NCI-H526 treated with DMSO at 0.1 percent for 48 hours (cell line): ENCODE results near the gene FZD2.
A peak's percentile ranks its signal among the peaks of the same experiment; 100 is the strongest.
"Not testable (repeated sequence)": the region's sequence is repeated elsewhere in the genome, so short reads cannot be mapped to it uniquely, and the experiment has no call there.

Experiments
- DNase-seq: peaks from one replicate; lab custom pipeline; 2025; lab: John Stamatoyannopoulos, UW

Gene FZD2

DNA sequence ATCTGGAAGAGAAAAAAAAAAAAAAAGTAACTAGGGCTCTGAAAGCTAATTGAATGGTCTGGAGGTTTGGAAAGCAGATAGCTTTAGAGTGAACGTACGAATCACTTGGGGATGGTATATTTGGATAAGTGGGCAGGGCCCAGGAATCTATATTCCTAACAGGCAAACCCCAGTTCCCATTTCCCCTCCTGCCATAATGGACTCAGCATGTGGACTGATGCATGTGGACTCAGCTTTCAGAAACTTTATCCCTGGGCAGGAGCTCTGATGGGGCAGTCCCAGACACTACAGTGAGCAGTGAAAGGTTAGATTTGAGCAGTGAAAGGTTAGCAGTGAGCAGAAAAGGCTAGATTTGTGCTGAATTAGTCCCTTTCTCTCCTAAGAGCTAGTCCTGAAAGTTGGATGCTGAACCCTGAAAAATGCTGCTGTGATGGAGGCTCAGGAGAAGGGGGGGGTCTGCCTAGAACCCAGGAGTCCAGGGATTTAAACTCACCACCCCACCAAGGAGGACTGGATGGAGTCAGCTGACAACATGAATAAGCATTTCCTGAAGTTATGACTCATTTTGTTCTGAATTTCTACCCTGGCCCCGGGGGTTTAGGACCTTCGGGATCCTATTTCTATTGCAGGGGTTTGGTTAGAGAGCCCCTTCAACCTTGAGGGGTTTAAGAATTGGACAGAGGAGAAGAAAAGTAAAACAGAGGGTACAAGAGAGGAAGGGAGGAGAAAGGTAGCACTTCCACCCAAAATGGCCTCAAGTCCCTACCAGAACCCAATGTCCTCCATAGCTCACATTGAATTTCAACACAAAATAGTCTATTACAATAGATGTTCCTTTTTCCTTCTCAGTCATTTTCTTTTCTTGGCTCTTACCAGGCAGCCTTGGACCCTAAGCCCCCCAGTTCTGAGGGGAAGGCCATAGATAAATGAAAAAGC is 10.3 kb upstream of the FZD2 start:
- DNase-seq: no peak

- no peak for DNase-seq
Observed at GRCh38 chr17:44547625-44548267, 9.5 kb upstream of the FZD2 start.

- DNase-seq: no peak
Observed at GRCh38 chr17:44548376-44549230, 8.7 kb upstream of the FZD2 start.

GRCh38 chr17:44549686-44550085 is 7.6 kb upstream of the FZD2 start:
- no peak for DNase-seq

DNA sequence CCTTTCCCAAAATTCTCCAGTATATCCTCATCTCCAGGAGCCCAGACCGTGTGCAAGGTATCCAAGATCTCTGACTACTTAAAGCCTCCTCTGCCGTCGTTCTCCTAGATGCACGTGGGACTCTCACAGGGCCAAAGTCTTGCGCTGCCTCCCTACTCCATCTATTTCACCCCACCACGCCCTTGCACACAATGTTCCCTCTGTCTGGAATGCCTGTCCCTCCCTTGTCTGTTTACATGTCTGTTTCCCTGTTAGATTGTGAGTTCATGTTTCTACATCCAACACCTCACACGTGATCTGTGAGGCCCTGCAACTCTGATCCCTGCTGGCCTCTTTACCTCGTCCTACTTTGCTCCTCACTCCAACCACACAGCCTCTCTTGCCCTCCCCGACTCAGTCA is 4.9 kb upstream of the FZD2 start:
- no peak for DNase-seq

DNA sequence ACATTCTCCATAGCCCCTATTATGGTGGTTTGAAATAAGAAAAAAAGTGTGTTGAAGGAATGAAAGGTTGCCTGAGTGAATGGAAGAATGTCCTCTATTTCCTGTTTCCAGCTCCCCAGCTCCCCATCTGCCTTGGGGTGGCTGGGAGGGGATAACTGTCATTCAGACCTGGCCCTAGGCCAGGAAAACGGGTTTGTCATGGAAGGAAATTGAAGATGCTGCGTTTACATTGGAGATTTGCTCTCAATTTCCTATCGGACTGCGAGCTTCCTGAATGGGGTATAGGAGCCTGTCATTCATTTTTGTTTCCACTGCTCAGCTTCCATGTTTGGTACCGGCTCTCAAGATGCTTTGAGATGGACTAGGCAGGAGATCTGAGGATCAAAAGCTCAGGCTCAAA is 2.2 kb upstream of the FZD2 start:
- no peak for DNase-seq

GRCh38 chr17:44556166-44556831 is 985 bp upstream of the FZD2 start:
- no peak for DNase-seq

- peak; percentile 22 for DNase-seq
Observed at GRCh38 chr17:44557651-44558285, 484 bp downstream of the FZD2 start.

DNA sequence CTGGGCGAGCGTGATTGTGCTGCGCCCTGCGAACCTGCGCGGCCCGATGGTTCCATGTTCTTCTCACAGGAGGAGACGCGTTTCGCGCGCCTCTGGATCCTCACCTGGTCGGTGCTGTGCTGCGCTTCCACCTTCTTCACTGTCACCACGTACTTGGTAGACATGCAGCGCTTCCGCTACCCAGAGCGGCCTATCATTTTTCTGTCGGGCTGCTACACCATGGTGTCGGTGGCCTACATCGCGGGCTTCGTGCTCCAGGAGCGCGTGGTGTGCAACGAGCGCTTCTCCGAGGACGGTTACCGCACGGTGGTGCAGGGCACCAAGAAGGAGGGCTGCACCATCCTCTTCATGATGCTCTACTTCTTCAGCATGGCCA is 1.0 kb downstream of the FZD2 start:
- DNase-seq: no peak

DNA sequence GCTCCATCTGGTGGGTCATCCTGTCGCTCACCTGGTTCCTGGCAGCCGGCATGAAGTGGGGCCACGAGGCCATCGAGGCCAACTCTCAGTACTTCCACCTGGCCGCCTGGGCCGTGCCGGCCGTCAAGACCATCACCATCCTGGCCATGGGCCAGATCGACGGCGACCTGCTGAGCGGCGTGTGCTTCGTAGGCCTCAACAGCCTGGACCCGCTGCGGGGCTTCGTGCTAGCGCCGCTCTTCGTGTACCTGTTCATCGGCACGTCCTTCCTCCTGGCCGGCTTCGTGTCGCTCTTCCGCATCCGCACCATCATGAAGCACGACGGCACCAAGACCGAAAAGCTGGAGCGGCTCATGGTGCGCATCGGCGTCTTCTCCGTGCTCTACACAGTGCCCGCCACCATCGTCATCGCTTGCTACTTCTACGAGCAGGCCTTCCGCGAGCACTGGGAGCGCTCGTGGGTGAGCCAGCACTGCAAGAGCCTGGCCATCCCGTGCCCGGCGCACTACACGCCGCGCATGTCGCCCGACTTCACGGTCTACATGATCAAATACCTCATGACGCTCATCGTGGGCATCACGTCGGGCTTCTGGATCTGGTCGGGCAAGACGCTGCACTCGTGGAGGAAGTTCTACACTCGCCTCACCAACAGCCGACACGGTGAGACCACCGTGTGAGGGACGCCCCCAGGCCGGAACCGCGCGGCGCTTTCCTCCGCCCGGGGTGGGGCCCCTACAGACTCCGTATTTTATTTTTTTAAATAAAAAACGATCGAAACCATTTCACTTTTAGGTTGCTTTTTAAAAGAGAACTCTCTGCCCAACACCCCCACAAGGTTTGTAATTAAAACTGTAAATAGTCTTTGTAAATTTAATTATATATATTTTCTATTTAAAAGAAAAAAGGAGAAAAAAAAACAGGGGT is 1.7 kb downstream of the FZD2 start:
- DNase-seq: no peak

DNA sequence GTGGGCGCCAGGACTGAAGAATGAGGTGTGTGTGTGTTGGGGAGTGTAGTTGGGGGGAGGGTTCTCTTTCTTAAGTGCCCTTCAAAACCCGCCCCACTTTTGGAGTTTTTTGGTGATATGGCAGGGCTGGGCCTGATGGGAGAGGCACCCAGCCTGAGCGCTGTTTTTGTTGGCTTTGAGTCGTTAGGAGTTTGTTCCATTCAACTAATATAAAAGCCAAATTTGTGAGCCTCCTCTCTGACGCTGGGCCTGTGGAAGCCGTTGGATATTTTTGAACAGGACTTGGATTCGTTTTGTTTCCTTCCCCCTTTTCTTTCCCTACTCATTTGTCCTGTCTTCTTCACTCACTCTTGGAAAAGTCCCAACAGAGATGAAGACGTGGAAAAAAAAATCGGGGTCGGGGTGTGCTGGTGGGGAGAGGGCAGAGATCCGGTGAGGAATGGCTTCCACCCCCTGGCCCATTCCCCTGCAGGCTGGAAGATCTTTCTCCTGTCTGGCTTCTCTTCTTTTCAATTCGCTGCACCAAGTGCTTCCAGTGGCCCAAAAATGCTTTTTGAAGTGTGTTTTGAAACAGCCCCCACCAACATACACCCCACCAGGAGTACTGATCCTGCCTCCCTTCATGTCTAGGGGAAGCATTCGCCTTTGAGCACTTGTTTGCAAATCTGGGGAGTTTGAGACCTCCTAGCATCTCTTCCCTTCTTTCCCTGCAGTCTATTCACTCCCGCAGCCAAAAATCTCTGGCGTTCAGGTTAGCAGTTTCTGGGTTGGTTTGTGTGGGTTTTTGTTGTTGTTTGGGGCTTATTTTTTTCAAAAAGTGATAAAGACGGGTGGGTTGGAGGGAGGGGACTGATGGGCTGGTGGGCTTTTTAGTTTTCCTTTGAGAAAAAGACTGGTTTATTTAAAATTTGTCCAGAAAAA is 2.6 kb downstream of the FZD2 start:
- DNase-seq: no peak

- no peak for DNase-seq
Observed at GRCh38 chr17:44561237-44561623, 3.9 kb downstream of the FZD2 start.

DNA sequence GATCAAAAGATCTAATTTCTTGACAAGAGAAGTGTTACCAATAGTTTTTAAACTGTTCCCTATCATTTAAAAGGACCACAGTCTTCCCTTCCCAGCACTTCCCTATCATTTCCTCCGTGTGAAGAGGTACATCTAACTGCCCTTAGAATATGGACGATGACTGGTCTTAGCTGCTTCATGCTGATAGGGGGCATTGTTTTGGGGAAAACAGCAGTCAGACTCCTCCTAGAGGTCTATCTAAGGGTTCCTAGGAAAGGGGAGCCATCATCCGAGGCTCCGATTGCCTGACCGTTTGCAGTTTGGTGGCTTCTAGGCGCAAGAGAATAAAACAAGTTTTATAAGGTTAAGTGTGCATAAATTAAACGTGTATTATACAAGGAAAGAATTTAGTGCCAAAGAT is 7.1 kb downstream of the FZD2 start:
- DNase-seq: no peak

GRCh38 chr17:44565866-44566443 is 8.7 kb downstream of the FZD2 start:
- DNase-seq: no peak

DNA sequence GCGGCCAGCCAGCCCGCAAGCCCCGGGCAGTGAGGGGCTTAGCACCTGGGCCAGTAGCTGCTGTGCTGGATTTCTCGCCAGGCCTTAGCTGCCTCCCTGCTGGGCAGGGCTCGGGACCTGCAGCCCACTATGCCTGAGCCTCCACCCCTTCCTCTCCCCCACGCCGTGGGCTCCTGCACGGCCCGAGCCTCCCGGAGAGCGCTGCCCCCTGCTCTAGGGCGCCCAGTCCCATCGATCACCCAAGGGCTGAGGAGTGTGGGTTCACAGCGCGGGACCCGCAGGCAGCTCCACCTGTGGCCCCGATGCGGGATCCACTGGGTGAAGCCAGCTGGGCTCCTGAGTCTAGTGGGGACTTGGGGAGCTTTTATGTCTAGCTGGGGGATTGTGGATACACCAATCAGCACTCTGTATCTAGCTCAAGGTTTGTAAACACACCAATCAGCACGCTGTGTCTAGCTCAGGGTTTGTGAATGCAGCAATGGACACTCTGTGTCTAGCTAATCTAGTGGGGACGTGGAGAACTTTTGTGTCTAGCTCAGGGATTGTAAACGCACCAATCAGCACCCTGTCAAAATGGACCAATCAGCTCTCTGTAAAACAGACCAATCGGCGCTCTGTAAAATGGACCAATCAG is 11.1 kb downstream of the FZD2 start:
- DNase-seq: not testable (repeated sequence)

GRCh38 chr17:44568945-44569858 is 11.9 kb downstream of the FZD2 start:
- no peak for DNase-seq

GRCh38 chr17:44572801-44573200 is 15.5 kb downstream of the FZD2 start:
- no peak for DNase-seq
